ENCODE results near the gene GTF2F2.

- TF ChIP-seq CTCF (conservative IDR thresholded peaks at IDR 0.05; ENCODE audit: low read depth, low read length) = no peak
- TF ChIP-seq EZH2 (IDR thresholded peaks at IDR 0.05; ENCODE audit: borderline replicate concordance, low read depth, low read length, poor library complexity, severe bottlenecking) = no peak
These were observed 18.2 kb upstream of the GTF2F2 start for GRCh38 chr13:45102136-45102507.
